Endothelial cell of umbilical vein (primary cell): ENCODE results near the gene UHMK1. TPM values are rescaled to one million over a fixed set of nuclear protein-coding genes. Genes with fewer than 3 reads are reported as not detected.
A peak's percentile ranks its signal among the peaks of the same experiment; 100 is the strongest.
"Not testable (repeated sequence)": the region's sequence is repeated elsewhere in the genome, so short reads cannot be mapped to it uniquely, and the experiment has no call there.

Source experiments
- BruUV-seq: library from RNA; stranded (reverse); fragments of 400-500 nt; replicated peaks from 2 replicates; lab custom pipeline; 2021; lab: Mats Ljungman, UMichigan
- CTCF ChIA-PET: fragments of 300-600, 350-600 bp; sonication (Branson Sonifier 250); formaldehyde crosslinking; loops from one replicate; lab custom pipeline; 2021; ENCODE audit warnings: antibody characterized with exemption, inconsistent platforms; lab: Charles Lee
- POLR2A ChIA-PET: fragments of 300-600, 350-600 bp; sonication (Branson Sonifier 250); formaldehyde crosslinking; loops from one replicate; lab custom pipeline; 2021; ENCODE audit warnings: antibody characterized with exemption, inconsistent platforms; lab: Charles Lee
- DNase-seq: peaks from one replicate; pipeline ENCODE4 v3.0.0-alpha.2; 2011; ENCODE audit warnings: low read depth, low spot score
- FAIRE-seq: peaks from 2 replicates; lab custom pipeline; 2011; peaks lifted over from hg19 to GRCh38; lab: Jason Lieb, UNC
- H2AFZ ChIP-seq: 2 replicates; pipeline ENCODE4 v1.6.0; 2012; ENCODE audit warnings: low read depth, low read length, control low read depth, inconsistent platforms
- H3K27ac ChIP-seq: 2 replicates; pipeline ENCODE4 v1.5.1; 2011; ENCODE audit warnings: low read depth, mild to moderate bottlenecking, control low read depth, low read length, moderate library complexity; ENCODE audit not compliant: insufficient read depth
- H3K27me3 ChIP-seq, 2 experiments: 2 replicates each; pipeline versions ENCODE4 v1.6.0 to v1.6.1; 2011; ENCODE audit warnings: low read length in 2 of 2, mixed read lengths in 1 of 2; ENCODE audit not compliant: control insufficient read depth in 2 of 2, insufficient read depth in 2 of 2
- H3K36me3 ChIP-seq, 2 experiments: 2 replicates in 1 of 2; 3 replicates in 1 of 2; pipeline ENCODE4 v1.5.1; 2011; ENCODE audit warnings: low read length in 2 of 2, mild to moderate bottlenecking in 1 of 2, moderate library complexity in 1 of 2; ENCODE audit not compliant: control insufficient read depth in 2 of 2, insufficient read depth in 2 of 2; ENCODE audit errors: extremely low read depth in 1 of 2
- H3K4me1 ChIP-seq: 3 replicates; pipeline ENCODE4 v1.5.1; 2011; ENCODE audit warnings: mild to moderate bottlenecking, low read length; ENCODE audit not compliant: control insufficient read depth, insufficient read depth; ENCODE audit errors: extremely low read depth
- H3K4me2 ChIP-seq: 2 replicates; pipeline ENCODE4 v1.6.1; 2011; ENCODE audit warnings: low read length, control low read depth, mixed read lengths; ENCODE audit not compliant: insufficient read depth
- H3K4me3 ChIP-seq, 3 experiments: fragments of 200-600 bp in 1 of 3; sonication (generic), shearing (Covaris generic) in 1 of 3; replicated peaks in 1 of 3; 2 replicates each; pipeline ENCODE4 v1.5.1; 2011 to 2016; ENCODE audit warnings: control low read depth in 3 of 3, low read length in 3 of 3, mild to moderate bottlenecking in 2 of 3, inconsistent platforms in 1 of 3, low read depth in 1 of 3, moderate library complexity in 1 of 3; ENCODE audit not compliant: insufficient read depth in 1 of 3
- H3K79me2 ChIP-seq: 2 replicates; pipeline ENCODE4 v1.6.0; 2012; ENCODE audit warnings: low read length, inconsistent platforms; ENCODE audit not compliant: control insufficient read depth, insufficient read depth
- H3K9ac ChIP-seq: replicated peaks from 2 replicates; pipeline ENCODE3; 2011; ENCODE audit warnings: low read length, control low read depth; ENCODE audit not compliant: insufficient read depth; ENCODE audit errors: extremely low read depth
- H3K9me1 ChIP-seq: replicated peaks from 3 replicates; pipeline ENCODE4 v1.6.0; 2011; ENCODE audit warnings: mild to moderate bottlenecking, low read length; ENCODE audit not compliant: control insufficient read depth, insufficient read depth; ENCODE audit errors: extremely low read depth
- H3K9me3 ChIP-seq: replicated peaks from 2 replicates; pipeline ENCODE4 v1.5.1; 2012; ENCODE audit warnings: low read length, inconsistent platforms; ENCODE audit not compliant: control insufficient read depth, insufficient read depth
- H4K20me1 ChIP-seq: replicated peaks from 2 replicates; pipeline ENCODE3; 2011; ENCODE audit warnings: mild to moderate bottlenecking, low read length; ENCODE audit not compliant: control insufficient read depth, insufficient read depth; ENCODE audit errors: extremely low read depth
- EZH2 ChIP-seq: IDR thresholded peaks from 2 replicates; pipeline ENCODE4 v1.6.1; 2012; ENCODE audit warnings: borderline replicate concordance, low read depth, mild to moderate bottlenecking, moderate library complexity, low read length, inconsistent platforms; ENCODE audit not compliant: severe bottlenecking
- FOS ChIP-seq: IDR thresholded peaks from 2 replicates; pipeline ENCODE4 v1.6.1; 2011; ENCODE audit warnings: mild to moderate bottlenecking, low read length, moderate library complexity, borderline replicate concordance; ENCODE audit not compliant: insufficient read depth
- GATA2 ChIP-seq: IDR thresholded peaks from 2 replicates; pipeline ENCODE4 v1.7.0; 2011; ENCODE audit warnings: low read depth, mild to moderate bottlenecking, moderate library complexity, mixed read lengths, low read length; ENCODE audit not compliant: insufficient read length, insufficient read depth
- JUN ChIP-seq: IDR thresholded peaks from 2 replicates; pipeline ENCODE4 v1.6.1; 2011; ENCODE audit warnings: borderline replicate concordance, low read depth; ENCODE audit not compliant: insufficient read length, insufficient read depth
- MYC ChIP-seq: IDR thresholded peaks from one replicate; pipeline ENCODE4 v1.6.1; 2011; ENCODE audit warnings: mild to moderate bottlenecking, low read depth, low read length
- POLR2A ChIP-seq: IDR thresholded peaks from 2 replicates; pipeline ENCODE4 v1.6.1; 2012; ENCODE audit warnings: low read depth, mild to moderate bottlenecking, control low read depth, low read length
- POLR2AphosphoS5 ChIP-seq: IDR thresholded peaks from 2 replicates; pipeline ENCODE4 v1.6.1; 2012; ENCODE audit warnings: low read depth, mild to moderate bottlenecking, control low read depth, low read length, moderate library complexity; ENCODE audit not compliant: insufficient read depth
- dilution Hi-C: fragments of 300-500 bp; cut with MboI; formaldehyde crosslinking; loops from one replicate; pipeline ENCODE4 v1.15.0; 2019; ENCODE audit warnings: low sequenced_read_pairs; ENCODE audit not compliant: extremely low pct_ligation_motif_present
- intact Hi-C: fragments of 100-400 bp; cut with micrococcal nuclease; formaldehyde crosslinking; loops from one replicate; pipeline ENCODE4 v1.10.0; 2022
- polyA plus RNA-seq, 4 experiments: library from polyadenylated mRNA; depleted of rRNA in 3 of 4; stranded (reverse) in 3 of 4; unstranded in 1 of 4; fragments of >200 nt; gene quantifications; 2 replicates each; pipeline versions ENCODE4 v1.2.1 to v1.2.3, GENCODE V29; 2011 to 2012; ENCODE audit warnings: missing spikeins in 1 of 4
- total RNA-seq: library from RNA; stranded (reverse); gene quantifications from 2 replicates; pipeline ENCODE4 v1.2.3, GENCODE V29; 2021
- TF ChIP-seq, protein P1 (sequence below): IDR thresholded peaks from 2 replicates; pipeline ENCODE4 v1.6.1; 2011; ENCODE audit not compliant: insufficient read depth, insufficient read length
- TF ChIP-seq, protein P2 (sequence below), 2 donors: IDR thresholded peaks; 1 replicate in 1 of 2; 2 replicates in 1 of 2; pipeline ENCODE4 v1.5.1; 2011; ENCODE audit warnings: low read length in 2 of 2, mild to moderate bottlenecking in 2 of 2, moderate library complexity in 2 of 2, control low read depth in 1 of 2, inconsistent platforms in 1 of 2, low read depth in 1 of 2; ENCODE audit not compliant: insufficient read depth in 1 of 2; ENCODE audit errors: extremely low read depth in 1 of 2

UHMK1 gene
- total and polyA plus RNA-seq, 2 donors (not counting 3 experiments of a cell fraction or from before 2014, with no cell fraction given): 9.2 to 35.0 TPM

DNA sequence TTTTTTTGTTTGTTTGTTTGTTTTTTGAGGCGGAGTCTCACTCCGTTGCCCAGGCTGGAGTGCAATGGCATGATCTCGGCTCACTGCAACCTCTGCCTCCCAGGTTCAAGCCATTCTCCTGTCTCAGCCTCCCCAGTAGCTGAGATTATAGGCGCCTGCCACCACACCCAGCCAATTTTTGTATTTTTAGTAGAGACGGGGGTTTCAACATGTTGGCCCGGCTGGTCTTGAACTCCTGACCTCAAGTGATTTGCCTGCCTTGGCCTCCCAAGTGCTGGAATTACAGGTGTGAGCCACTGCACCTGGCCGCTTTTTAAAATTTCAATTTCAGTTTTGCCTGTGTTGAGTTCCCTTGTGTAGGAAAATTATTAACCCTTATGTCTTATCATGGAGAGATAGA is 73.5 kb downstream of the UHMK1 start:
- intact Hi-C loops, H3K27me3 ChIP-seq, POLR2A ChIA-PET, H3K9ac ChIP-seq, FAIRE-seq, H3K4me2 ChIP-seq, H3K9me1 ChIP-seq, dilution Hi-C loops, H2AFZ ChIP-seq, H3K27ac ChIP-seq, H3K36me3 ChIP-seq, H3K4me3 ChIP-seq, DNase-seq, H3K9me3 ChIP-seq, BruUV-seq, H4K20me1 ChIP-seq: not testable (repeated sequence)
- H3K79me2 ChIP-seq: peaks cover 99% of the 10 kb centered on the region
- peaks cover 17% of the 10 kb centered on the region for H3K4me1 ChIP-seq
- CTCF ChIA-PET: interaction anchor here (1.7 kb wide), 1 partner anchor 515 kb away, joined by 6 read pairs; no protein-coding TSS in a partner anchor

DNA sequence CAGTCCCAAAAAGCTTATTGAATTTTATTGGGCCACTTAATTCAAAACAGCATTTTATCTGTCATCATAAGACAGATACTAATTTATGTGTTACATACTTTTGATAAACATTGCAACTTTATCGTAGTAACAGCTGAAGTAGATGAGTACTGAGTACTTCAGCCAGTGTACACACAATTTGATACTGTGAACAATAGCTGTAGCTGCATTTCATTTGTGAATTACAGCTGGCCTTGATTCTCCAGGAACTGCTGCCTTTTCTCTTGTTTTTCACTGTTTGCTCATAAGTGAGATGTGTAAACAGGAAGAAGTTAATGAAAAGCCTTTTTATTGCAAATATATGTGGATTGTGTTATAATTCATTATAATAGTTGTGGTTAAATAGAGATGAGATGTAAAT is 74.1 kb downstream of the UHMK1 start:
- dilution Hi-C loops (no loop called here), intact Hi-C loops (no loop called here)
- H3K79me2 ChIP-seq: peaks cover 99% of the 10 kb centered on the region
- peaks cover 2 to 8% of the 10 kb centered on the region in 2 experiments for H3K36me3 ChIP-seq
- TF ChIP-seq POLR2AphosphoS5 (no peak), GATA2 (no peak), FOS (no peak), JUN (no peak), MYC (no peak), EZH2 (no peak), POLR2A (no peak)
- TF ChIP-seq, protein P1, sequence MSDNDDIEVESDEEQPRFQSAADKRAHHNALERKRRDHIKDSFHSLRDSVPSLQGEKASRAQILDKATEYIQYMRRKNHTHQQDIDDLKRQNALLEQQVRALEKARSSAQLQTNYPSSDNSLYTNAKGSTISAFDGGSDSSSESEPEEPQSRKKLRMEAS: no peak
- TF ChIP-seq, protein P2, sequence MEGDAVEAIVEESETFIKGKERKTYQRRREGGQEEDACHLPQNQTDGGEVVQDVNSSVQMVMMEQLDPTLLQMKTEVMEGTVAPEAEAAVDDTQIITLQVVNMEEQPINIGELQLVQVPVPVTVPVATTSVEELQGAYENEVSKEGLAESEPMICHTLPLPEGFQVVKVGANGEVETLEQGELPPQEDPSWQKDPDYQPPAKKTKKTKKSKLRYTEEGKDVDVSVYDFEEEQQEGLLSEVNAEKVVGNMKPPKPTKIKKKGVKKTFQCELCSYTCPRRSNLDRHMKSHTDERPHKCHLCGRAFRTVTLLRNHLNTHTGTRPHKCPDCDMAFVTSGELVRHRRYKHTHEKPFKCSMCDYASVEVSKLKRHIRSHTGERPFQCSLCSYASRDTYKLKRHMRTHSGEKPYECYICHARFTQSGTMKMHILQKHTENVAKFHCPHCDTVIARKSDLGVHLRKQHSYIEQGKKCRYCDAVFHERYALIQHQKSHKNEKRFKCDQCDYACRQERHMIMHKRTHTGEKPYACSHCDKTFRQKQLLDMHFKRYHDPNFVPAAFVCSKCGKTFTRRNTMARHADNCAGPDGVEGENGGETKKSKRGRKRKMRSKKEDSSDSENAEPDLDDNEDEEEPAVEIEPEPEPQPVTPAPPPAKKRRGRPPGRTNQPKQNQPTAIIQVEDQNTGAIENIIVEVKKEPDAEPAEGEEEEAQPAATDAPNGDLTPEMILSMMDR (IDR thresholded peaks at IDR 0.05; ENCODE audit: extremely low read depth in 1 of 2, insufficient read depth in 1 of 2, low read depth in 1 of 2, low read length in 2 of 2): no peak
- no peak overlapping the region for H3K27ac ChIP-seq
- no peaks in the 10 kb centered on the region for H3K9me3 ChIP-seq
- no TSS peak for BruUV-seq
- FAIRE-seq: no peak
- H2AFZ ChIP-seq: no peak overlapping the region
- H4K20me1 ChIP-seq: no peaks in the 10 kb centered on the region
- peak; percentile 27 for DNase-seq
- H3K4me1 ChIP-seq: peaks cover 17% of the 10 kb centered on the region
- H3K9me1 ChIP-seq: no peaks in the 10 kb centered on the region
- CTCF ChIA-PET: interaction anchor here (0.8 to 1.7 kb wide), 3 partner anchors 33 to 516 kb away, joined by 3 to 6 read pairs (median 4); no protein-coding TSS in a partner anchor
- H3K27me3 ChIP-seq: no peaks in the 10 kb centered on the region
- no peak overlapping the region for H3K9ac ChIP-seq
- no peak overlapping the region for H3K4me2 ChIP-seq
- H3K4me3 ChIP-seq: no peak overlapping the region
- POLR2A ChIA-PET: no interaction called here
